ENCODE data around the gene ICAM3. TPM values are rescaled to one million over a fixed set of nuclear protein-coding genes. Genes with fewer than 3 reads are reported as not detected.

ICAM3 gene
- polyA plus RNA-seq, 1 donor (not counting 4 experiments of a cell fraction or from before 2014, with no cell fraction given) = 4.7 TPM

GRCh38 chr19:10316229-10317044 is 23.0 kb downstream of the ICAM3 start:
- peak overlapping the region; percentile 80 for H3K9ac ChIP-seq (ENCODE audit: control insufficient read depth, extremely low read depth, insufficient read depth, low read length)
- peak overlapping the region; percentile 99 for H2AFZ ChIP-seq (ENCODE audit: control insufficient read depth, low read length)

GRCh38 chr19:10315335-10316214 is 23.8 kb downstream of the ICAM3 start, which contains the start of gene FDX2:
TSS of gene FDX2 (minus strand) at chr19:10316015. CDS start at chr19:10315996, 19 bp downstream.
- peak within 1 kb of the TSS; percentile 80 for H3K9ac ChIP-seq (ENCODE audit: control insufficient read depth, extremely low read depth, insufficient read depth, low read length)
- no peaks in the 10 kb centered on the region for H3K9me1 ChIP-seq (ENCODE audit: control insufficient read depth, extremely low read depth, insufficient read depth, low read length)
- H4K20me1 ChIP-seq (ENCODE audit: control insufficient read depth, extremely low read depth, insufficient read depth, low read length) = no peaks in the 10 kb centered on the region
- peaks cover 2% of the 10 kb centered on the region for H3K79me2 ChIP-seq (ENCODE audit: control insufficient read depth, insufficient read depth, low read length)
- dilution Hi-C loops (cut with MboI; ENCODE audit: extremely low pct_ligation_motif_present, low sequenced_read_pairs) = no loop called here
- peaks cover 14 to 16% of the 10 kb centered on the region in 2 experiments for H3K36me3 ChIP-seq (ENCODE audit: control insufficient read depth in 2 of 2, extremely low read depth in 1 of 2, insufficient read depth in 2 of 2, low read length in 2 of 2)
- peak within 1 kb of the TSS; percentile 77 for H3K4me2 ChIP-seq (ENCODE audit: control insufficient read depth, extremely low read depth, insufficient read depth, low read depth, low read length)
- peak; percentile 74 for FAIRE-seq
- DNase-seq (ENCODE audit: low read depth, low spot score) = no peak
- H3K27me3 ChIP-seq (ENCODE audit: control insufficient read depth, extremely low read depth, insufficient read depth, low read length) = no peaks in the 10 kb centered on the region
- TF ChIP-seq EZH2 (IDR thresholded peaks at IDR 0.05; ENCODE audit: low read length) = no peak
- TF ChIP-seq, protein P1, sequence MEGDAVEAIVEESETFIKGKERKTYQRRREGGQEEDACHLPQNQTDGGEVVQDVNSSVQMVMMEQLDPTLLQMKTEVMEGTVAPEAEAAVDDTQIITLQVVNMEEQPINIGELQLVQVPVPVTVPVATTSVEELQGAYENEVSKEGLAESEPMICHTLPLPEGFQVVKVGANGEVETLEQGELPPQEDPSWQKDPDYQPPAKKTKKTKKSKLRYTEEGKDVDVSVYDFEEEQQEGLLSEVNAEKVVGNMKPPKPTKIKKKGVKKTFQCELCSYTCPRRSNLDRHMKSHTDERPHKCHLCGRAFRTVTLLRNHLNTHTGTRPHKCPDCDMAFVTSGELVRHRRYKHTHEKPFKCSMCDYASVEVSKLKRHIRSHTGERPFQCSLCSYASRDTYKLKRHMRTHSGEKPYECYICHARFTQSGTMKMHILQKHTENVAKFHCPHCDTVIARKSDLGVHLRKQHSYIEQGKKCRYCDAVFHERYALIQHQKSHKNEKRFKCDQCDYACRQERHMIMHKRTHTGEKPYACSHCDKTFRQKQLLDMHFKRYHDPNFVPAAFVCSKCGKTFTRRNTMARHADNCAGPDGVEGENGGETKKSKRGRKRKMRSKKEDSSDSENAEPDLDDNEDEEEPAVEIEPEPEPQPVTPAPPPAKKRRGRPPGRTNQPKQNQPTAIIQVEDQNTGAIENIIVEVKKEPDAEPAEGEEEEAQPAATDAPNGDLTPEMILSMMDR (optimal IDR thresholded peaks at IDR 0.05 in 1 of 3, IDR thresholded peaks at IDR 0.05 in 1 of 3, conservative IDR thresholded peaks at IDR 0.05 in 1 of 3; ENCODE audit: extremely low read depth in 1 of 3, insufficient read depth in 2 of 3, low read length in 3 of 3) = no peak
- peak within 1 kb of the TSS; percentile 99 for H2AFZ ChIP-seq (ENCODE audit: control insufficient read depth, low read length)
- peak within 1 kb of the TSS; percentile 53 for H3K27ac ChIP-seq (ENCODE audit: control insufficient read depth, insufficient read depth, low read length)
- peak within 1 kb of the TSS; percentile 53 to 93 (median 91) for H3K4me3 ChIP-seq (ENCODE audit: control insufficient read depth in 2 of 3, extremely low read depth in 1 of 3, insufficient read depth in 2 of 3, low read depth in 1 of 3, low read length in 3 of 3)
- no peaks in the 10 kb centered on the region for H3K9me3 ChIP-seq (ENCODE audit: control insufficient read depth, low read depth, low read length)
- peaks cover 9% of the 10 kb centered on the region for H3K4me1 ChIP-seq (ENCODE audit: control insufficient read depth, extremely low read depth, insufficient read depth, low read length)

More at GRCh38 chr19:10316229-10317044, 23.0 kb downstream of the ICAM3 start:
- dilution Hi-C loops (cut with MboI; ENCODE audit: extremely low pct_ligation_motif_present, low sequenced_read_pairs) = no loop called here
- DNase-seq (ENCODE audit: low read depth, low spot score) (no peak), FAIRE-seq (no peak)
- H3K36me3 ChIP-seq (ENCODE audit: control insufficient read depth in 2 of 2, extremely low read depth in 1 of 2, insufficient read depth in 2 of 2, low read length in 2 of 2) = peaks cover 14% of the 10 kb centered on the region in 2 experiments
- peak overlapping the region in 2 of 3 experiments; percentile 91 to 93 for H3K4me3 ChIP-seq (ENCODE audit: control insufficient read depth in 2 of 3, extremely low read depth in 1 of 3, insufficient read depth in 2 of 3, low read depth in 1 of 3, low read length in 3 of 3)
- no peaks in the 10 kb centered on the region for H3K9me1 ChIP-seq (ENCODE audit: control insufficient read depth, extremely low read depth, insufficient read depth, low read length)
- no peak for TF ChIP-seq EZH2 (IDR thresholded peaks at IDR 0.05; ENCODE audit: low read length)
- TF ChIP-seq, protein P1 (optimal IDR thresholded peaks at IDR 0.05 in 1 of 3, IDR thresholded peaks at IDR 0.05 in 1 of 3, conservative IDR thresholded peaks at IDR 0.05 in 1 of 3; ENCODE audit: extremely low read depth in 1 of 3, insufficient read depth in 2 of 3, low read length in 3 of 3) = no peak
- H3K27ac ChIP-seq (ENCODE audit: control insufficient read depth, insufficient read depth, low read length) = peak overlapping the region; percentile 53
- no peaks in the 10 kb centered on the region for H3K27me3 ChIP-seq (ENCODE audit: control insufficient read depth, extremely low read depth, insufficient read depth, low read length)
- no peaks in the 10 kb centered on the region for H3K9me3 ChIP-seq (ENCODE audit: control insufficient read depth, low read depth, low read length)
- peaks cover 9% of the 10 kb centered on the region for H3K4me1 ChIP-seq (ENCODE audit: control insufficient read depth, extremely low read depth, insufficient read depth, low read length)
- peaks cover 2% of the 10 kb centered on the region for H3K79me2 ChIP-seq (ENCODE audit: control insufficient read depth, insufficient read depth, low read length)
- H4K20me1 ChIP-seq (ENCODE audit: control insufficient read depth, extremely low read depth, insufficient read depth, low read length) = no peaks in the 10 kb centered on the region
- H3K4me2 ChIP-seq (ENCODE audit: control insufficient read depth, extremely low read depth, insufficient read depth, low read depth, low read length) = peak overlapping the region; percentile 77

Measured in keratinocyte (primary cell).